ENCODE measurements around the gene PDZD2.
"Not testable (repeated sequence)": the region's sequence is repeated elsewhere in the genome, so short reads cannot be mapped to it uniquely, and the experiment has no call there.

PDZD2 gene

GRCh38 chr5:31966936-31967335 lies 328.0 kb downstream of the PDZD2 start:
- peaks cover 4% of the 10 kb centered on the region for H3K27me3 ChIP-seq (ENCODE audit: insufficient read depth, poor library complexity, severe bottlenecking)
- no peak for DNase-seq (ENCODE audit: low read depth in 1 of 2, low spot score in 1 of 2)
- H3K27ac ChIP-seq (replicated peaks): no peak overlapping the region
- H3K4me3 ChIP-seq (replicated peaks; ENCODE audit: insufficient read depth, low read length): no peak overlapping the region
- TF ChIP-seq GABPA (IDR thresholded peaks at IDR 0.05; ENCODE audit: low read depth): no peak
- no peak for TF ChIP-seq SPI1 (IDR thresholded peaks at IDR 0.05; ENCODE audit: borderline replicate concordance, low read depth)
- no peak for TF ChIP-seq CTCF (IDR thresholded peaks at IDR 0.05; ENCODE audit: insufficient read depth, low read length)
- no peak for TF ChIP-seq REST (IDR thresholded peaks at IDR 0.05; ENCODE audit: insufficient replicate concordance, low read depth)
- TF ChIP-seq POLR2AphosphoS5 (IDR thresholded peaks at IDR 0.05; ENCODE audit: low read depth): no peak

- H3K27me3 ChIP-seq (ENCODE audit: insufficient read depth, poor library complexity, severe bottlenecking): peaks cover 3% of the 10 kb centered on the region
- no peak for DNase-seq (ENCODE audit: low read depth in 1 of 2, low spot score in 1 of 2)
- H3K4me3 ChIP-seq (replicated peaks; ENCODE audit: insufficient read depth, low read length): no peak overlapping the region
- H3K27ac ChIP-seq (replicated peaks): no peak overlapping the region
- TF ChIP-seq SPI1 (IDR thresholded peaks at IDR 0.05; ENCODE audit: borderline replicate concordance, low read depth) (no peak), CTCF (IDR thresholded peaks at IDR 0.05; ENCODE audit: insufficient read depth, low read length) (no peak), GABPA (IDR thresholded peaks at IDR 0.05; ENCODE audit: low read depth) (no peak), POLR2AphosphoS5 (IDR thresholded peaks at IDR 0.05; ENCODE audit: low read depth) (no peak), REST (IDR thresholded peaks at IDR 0.05; ENCODE audit: insufficient replicate concordance, low read depth) (no peak)
Observed at GRCh38 chr5:31967461-31967860, 328.5 kb downstream of the PDZD2 start.

GRCh38 chr5:31972558-31972957 lies 333.6 kb downstream of the PDZD2 start:
- H3K27ac ChIP-seq (replicated peaks): no peak overlapping the region
- no peaks in the 10 kb centered on the region for H3K27me3 ChIP-seq (ENCODE audit: insufficient read depth, poor library complexity, severe bottlenecking)
- no peak for DNase-seq (ENCODE audit: low read depth in 1 of 2, low spot score in 1 of 2)
- no peak for TF ChIP-seq CTCF (IDR thresholded peaks at IDR 0.05; ENCODE audit: insufficient read depth, low read length)
- no peak overlapping the region for H3K4me3 ChIP-seq (replicated peaks; ENCODE audit: insufficient read depth, low read length)

GRCh38 chr5:31975189-31975612 lies 336.3 kb downstream of the PDZD2 start:
- not testable (repeated sequence) for H3K27me3 ChIP-seq (ENCODE audit: insufficient read depth, poor library complexity, severe bottlenecking); DNase-seq (ENCODE audit: low read depth in 1 of 2, low spot score in 1 of 2); H3K4me3 ChIP-seq (replicated peaks; ENCODE audit: insufficient read depth, low read length); H3K27ac ChIP-seq (replicated peaks)

All from HL-60 (cell line).